Measurements from ENCODE around the gene DNAJB2.

GRCh38 chr2:219297766-219298456, 18.7 kb downstream of the DNAJB2 start:
- TF ChIP-seq EZH2phosphoT487 (IDR thresholded peaks at IDR 0.05; ENCODE audit: borderline replicate concordance) = no peak
- TF ChIP-seq, protein P1, sequence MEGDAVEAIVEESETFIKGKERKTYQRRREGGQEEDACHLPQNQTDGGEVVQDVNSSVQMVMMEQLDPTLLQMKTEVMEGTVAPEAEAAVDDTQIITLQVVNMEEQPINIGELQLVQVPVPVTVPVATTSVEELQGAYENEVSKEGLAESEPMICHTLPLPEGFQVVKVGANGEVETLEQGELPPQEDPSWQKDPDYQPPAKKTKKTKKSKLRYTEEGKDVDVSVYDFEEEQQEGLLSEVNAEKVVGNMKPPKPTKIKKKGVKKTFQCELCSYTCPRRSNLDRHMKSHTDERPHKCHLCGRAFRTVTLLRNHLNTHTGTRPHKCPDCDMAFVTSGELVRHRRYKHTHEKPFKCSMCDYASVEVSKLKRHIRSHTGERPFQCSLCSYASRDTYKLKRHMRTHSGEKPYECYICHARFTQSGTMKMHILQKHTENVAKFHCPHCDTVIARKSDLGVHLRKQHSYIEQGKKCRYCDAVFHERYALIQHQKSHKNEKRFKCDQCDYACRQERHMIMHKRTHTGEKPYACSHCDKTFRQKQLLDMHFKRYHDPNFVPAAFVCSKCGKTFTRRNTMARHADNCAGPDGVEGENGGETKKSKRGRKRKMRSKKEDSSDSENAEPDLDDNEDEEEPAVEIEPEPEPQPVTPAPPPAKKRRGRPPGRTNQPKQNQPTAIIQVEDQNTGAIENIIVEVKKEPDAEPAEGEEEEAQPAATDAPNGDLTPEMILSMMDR (conservative IDR thresholded peaks at IDR 0.05; ENCODE audit: low read length) = no peak
